GM18870 (cell line): ENCODE results near the gene MYADM.
A peak's percentile ranks its signal among the peaks of the same experiment; 100 is the strongest.
"Not testable (repeated sequence)": the region's sequence is repeated elsewhere in the genome, so short reads cannot be mapped to it uniquely, and the experiment has no call there.

Experiments used
- ATAC-seq: cut with Tn5 transposase; IDR thresholded peaks from one replicate; pipeline ENCODE4 v1.9.1; 2021; ENCODE audit warnings: moderate library complexity; ENCODE audit not compliant: unreplicated experiment

MYADM gene, protein sequence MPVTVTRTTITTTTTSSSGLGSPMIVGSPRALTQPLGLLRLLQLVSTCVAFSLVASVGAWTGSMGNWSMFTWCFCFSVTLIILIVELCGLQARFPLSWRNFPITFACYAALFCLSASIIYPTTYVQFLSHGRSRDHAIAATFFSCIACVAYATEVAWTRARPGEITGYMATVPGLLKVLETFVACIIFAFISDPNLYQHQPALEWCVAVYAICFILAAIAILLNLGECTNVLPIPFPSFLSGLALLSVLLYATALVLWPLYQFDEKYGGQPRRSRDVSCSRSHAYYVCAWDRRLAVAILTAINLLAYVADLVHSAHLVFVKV

GRCh38 chr19:53867225-53868090, at the start of gene MYADM:
Gene MYADM, plus strand, starts transcription at chr19:53867883. Its CDS starts 5,647 bp downstream, at chr19:53873530.
- ATAC-seq = peak; percentile 73

DNA sequence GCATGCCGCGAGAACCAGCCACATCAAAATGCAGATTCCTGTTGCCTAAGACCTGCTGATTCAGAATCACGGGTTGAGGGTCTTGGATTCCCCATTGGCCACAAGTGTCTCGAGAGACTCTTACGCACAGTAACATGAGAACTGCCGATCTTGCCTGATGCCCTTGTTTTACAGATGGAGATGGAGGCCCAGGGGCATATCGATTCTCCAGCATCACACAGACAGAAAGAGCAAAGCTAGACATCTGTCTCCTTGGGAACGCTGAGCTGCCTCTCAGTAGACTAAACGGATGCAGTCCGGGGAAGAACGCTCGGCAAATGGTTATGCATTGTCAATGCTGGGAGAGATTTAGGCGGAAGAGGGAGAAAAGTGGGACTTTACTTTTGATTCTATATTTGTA, 48.9 kb upstream of the MYADM start:
- ATAC-seq = no peak

DNA sequence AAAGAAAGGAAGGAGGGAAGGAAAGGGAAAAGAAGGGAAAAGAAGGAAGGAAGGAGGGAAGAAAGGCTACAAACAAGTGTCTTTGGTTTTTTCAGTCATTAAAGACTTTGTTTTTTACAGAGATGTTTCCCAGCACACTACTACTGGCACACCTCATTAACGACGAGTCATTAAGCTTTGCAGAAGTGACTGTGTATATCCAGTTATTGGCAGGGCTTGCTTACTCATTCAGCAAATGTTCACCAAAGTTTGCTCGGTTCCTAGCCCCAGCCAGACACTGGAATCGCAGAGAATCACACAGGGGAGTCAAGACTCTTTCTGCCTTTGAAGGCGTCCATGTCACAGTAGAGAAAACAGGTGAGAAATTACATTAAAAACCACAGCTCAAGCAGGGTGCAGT, 47.8 kb upstream of the MYADM start:
- no peak for ATAC-seq

GRCh38 chr19:53823380-53824120, 44.1 kb upstream of the MYADM start:
- ATAC-seq = no peak

- no peak for ATAC-seq
Observed at GRCh38 chr19:53824134-53824611, 43.5 kb upstream of the MYADM start, which contains the start of gene NLRP12. Gene NLRP12, minus strand, starts transcription at chr19:53824314. Its CDS starts 140 bp downstream, at chr19:53824174.

DNA sequence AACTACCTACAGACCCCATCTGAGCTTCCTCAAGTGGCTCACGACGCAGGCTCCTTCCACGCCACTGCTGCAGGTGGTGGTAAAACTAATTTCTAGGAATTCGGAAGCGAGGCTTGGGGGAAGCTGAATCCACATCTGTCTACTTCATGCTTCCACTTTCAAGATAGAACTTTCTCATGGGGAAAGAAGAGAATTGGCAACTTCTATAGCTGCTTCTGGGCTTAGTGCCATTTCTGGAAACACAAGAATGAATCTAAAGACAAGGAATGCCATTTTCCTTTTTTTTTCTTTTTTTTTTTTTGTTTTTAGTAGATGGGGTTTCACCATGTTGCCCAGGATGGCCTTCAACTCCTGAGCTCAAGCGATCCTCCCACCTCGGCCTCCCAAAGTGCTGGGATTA, 40.8 kb upstream of the MYADM start:
- no peak for ATAC-seq

DNA sequence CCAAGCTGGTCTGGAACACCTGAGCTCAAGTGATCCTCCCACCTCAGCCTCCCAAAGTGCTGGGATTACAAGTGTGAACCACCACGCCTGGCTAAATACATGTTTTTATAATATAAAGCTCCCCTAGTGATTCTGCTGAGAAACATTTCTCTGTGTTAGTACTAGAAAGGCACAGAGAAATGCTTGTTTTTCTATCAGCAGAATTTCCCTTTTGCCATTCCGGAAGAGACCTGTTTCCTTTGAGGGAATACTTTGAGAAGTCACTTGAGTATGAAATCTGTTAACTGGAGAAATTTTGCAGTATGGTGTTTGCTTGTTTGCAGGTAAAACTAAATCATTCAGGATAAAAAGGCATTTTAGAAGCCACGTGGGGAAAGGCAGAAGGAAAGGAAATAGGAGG, 39.2 kb upstream of the MYADM start:
- ATAC-seq = no peak

DNA sequence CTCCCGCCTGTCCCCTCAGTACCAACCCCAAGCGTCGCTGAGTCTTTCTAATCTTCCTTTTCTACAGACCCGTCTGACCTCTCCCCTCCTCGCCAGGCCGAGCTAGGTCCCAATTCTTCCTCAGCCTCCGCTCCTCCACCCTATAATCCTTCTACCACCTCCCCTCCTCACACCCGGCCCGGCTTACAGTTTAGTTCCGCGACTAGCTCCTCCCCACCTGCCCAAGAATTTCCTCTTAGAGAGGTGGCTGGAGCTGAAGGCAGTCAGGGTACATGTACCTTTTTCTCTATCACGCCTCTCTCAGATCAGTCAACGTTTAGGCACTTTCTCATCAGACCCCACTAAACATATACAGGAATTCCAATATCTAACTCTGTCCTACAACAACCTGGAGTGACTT, 34.8 kb upstream of the MYADM start:
- ATAC-seq = not testable (repeated sequence)

- ATAC-seq = not testable (repeated sequence)
Observed at GRCh38 chr19:53838446-53838845, 29.2 kb upstream of the MYADM start.

DNA sequence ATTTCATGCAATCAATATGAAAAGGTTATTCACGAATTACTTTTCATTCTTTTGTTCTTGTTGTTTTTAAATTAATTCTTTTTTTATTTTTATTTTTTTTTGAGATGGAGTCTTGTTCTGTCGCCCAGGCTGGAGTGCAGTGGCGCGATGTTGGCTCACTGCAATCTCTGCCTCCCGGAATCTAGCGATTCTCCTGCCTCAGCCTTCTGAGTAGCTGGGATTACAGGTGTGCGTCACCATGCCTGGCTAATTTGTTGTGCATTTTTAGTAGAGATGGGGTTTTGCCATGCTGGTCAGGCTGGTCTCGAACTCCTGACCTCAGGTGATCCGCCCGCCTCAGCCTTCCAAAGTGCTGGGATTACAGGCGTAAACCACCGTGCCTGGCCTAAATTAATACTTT, 27.4 kb upstream of the MYADM start:
- not testable (repeated sequence) for ATAC-seq

DNA sequence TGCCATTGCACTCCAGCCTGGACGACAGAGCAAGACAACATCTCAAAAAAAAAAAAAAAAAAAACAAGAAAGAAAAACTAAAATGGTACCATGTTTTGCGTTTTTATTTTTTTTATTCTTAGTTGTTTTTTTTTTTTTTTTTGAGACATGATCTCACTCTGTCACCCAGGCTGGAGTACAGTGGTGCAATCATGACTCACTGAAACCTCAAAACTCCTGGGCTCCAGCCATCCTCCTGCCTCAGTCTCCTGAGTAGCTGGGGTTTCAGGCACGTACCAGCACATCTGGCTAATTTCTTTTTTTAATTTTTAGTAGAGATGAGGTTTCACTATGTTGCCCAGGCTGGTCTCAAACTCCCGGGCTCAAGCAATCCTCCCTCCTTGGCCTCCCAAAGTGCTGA, 26.8 kb upstream of the MYADM start:
- not testable (repeated sequence) for ATAC-seq

DNA sequence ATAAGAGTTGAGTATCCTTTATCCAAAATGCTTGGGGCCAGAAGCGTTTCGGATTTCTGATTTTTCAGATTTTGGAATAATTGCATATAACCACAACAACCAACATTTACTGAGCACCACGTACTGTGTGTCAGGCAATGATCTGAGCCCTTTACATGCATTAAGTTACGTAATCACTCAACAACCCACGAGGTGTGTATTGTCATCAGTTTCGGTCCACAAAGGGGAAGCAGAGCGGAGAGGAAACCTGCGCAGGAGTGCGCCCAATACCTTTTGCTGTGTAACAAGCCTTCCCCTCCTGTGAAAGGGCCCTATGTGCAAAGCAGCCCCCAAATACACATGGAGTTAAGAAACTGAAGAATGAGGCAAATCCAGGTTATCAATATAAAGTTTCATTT, 22.8 kb upstream of the MYADM start:
- ATAC-seq = no peak

GRCh38 chr19:53847555-53847954, 20.1 kb upstream of the MYADM start:
- no peak for ATAC-seq

DNA sequence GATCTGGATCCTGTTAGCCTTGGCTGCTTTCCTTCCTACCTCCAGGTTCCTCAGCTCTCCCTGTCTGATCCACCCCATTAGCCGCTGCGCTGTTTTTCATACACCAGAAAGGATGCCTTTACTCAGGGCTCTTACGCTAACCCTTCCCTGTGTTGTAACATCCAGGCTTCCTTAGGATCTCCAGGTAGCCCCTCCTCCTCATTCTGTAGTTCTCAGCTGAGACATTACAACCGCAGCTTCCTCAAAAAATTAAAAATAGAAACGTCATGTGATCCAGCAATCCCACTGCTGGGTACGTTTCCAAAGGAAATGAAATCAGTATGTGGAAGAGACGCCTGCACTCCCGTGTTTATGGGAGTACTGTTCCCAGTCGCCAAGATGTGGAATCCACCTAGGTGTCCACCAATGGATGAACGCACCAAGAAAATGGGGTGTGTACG, 18.4 kb upstream of the MYADM start:
- ATAC-seq = no peak

GRCh38 chr19:53853707-53854106, 14.0 kb upstream of the MYADM start:
- ATAC-seq = no peak

DNA sequence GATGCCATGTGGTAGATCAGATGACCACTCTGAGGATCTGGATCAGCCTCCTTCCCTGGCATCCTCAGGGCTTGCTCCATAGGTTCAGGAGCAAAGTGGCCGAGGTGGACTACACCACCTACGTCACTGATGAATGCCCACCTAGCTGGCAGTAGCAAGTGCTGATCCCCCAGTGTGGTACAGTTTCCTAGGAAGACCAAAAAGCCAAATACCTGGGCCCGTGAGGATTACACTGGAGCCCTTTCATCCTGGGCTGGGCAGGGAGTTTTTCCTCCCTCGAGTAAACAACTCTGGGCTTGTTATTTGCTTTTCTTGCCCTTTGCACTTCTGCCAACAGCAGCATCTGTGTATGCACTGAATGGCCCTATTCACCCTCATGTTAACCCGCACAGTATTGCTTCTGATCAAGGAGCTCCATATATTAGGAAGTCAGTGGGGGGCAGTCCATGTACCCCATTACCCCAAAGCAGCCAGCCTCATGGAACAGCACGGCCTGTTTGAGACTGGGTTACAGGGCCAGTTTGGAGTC, 3.3 kb upstream of the MYADM start:
- no peak for ATAC-seq

DNA sequence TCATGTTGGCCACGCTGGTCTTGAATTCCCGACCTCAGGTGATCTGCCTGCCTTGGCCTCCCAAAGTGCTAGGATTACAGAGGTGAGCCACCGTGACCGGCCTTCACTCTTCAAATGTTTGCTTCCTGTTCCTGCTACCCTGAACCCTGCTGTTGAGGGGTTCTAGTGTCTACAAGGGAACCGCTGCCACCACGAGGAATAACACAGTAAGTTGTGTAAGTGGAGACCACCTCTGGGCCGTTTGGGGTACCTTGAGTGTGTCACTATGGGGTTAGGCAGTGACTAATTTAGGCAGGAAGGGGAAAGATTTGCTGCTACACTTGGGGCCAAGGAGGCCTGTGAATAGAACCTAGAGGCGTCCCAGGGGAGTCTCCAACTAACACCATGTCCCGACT, 2.2 kb upstream of the MYADM start:
- no peak for ATAC-seq

DNA sequence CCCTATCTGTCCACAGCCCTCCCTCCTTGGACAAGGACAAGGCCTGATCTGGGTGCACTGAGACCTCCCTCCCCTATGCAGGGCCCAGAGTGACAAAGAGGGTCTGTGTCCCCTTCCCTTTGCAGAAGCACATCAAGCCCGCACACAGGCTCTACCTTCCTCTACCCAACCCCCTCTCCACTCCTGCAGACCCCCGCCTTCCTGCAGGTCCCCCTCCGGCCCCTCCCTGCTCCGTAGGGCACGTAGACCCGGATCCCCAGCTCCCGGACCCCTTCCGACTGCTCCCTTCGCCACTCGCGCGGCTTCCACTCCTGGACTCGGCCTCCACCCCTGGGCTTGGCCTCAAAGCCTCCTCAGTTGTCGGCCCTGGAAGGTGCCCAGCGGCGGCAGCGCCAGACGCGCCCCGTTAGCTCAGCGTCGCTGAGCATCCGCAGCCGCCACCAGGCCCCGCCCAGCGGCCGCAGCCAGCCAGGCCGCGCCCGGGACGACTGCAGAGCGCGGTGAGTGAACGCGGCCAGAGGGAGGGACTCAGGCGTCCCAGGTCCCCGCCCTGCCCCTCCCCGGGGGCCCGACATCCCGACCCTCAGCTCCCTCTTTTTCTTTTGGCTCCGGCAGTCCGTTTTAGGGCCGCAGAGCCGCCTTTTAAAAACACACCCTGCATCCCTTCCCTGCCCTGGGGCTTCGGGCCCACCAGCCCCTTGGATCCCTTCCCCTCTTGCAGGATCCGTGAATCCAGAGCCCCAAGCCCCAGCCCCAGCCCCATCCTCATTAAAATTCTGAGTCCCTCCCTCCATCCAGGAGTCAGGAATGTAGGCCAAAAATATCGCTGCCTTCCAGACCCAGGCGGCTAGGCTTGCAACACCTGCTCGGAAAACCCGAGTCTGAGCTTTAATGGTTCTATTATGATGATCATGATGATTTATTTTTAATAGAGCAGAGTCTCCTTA, 1.5 kb upstream of the MYADM start:
- ATAC-seq = no peak

GRCh38 chr19:53866865-53867224, 838 bp upstream of the MYADM start:
- ATAC-seq = no peak
